ENCODE measurements around the gene YWHAB. TPM values are rescaled to one million over a fixed set of nuclear protein-coding genes. Genes with fewer than 3 reads are reported as not detected.

The YWHAB gene
- total RNA-seq, 1 experiment from 2014 or later, result 118 TPM

GRCh38 chr20:44930517-44931168 lies 45.1 kb downstream of the YWHAB start:
- H3K9me2 ChIP-seq (replicated peaks; ENCODE audit: low read length), result no peaks in the 10 kb centered on the region
- H3K36me3 ChIP-seq (ENCODE audit: low read depth, low read length), result peaks cover 20% of the 10 kb centered on the region
- no peak overlapping the region for H3K9ac ChIP-seq (ENCODE audit: low read length)
- no peak overlapping the region for H3K4me3 ChIP-seq (ENCODE audit: low read length)
- BruUV-seq (replicated peaks), result no TSS peak
- TF ChIP-seq EZH2phosphoT487 (IDR thresholded peaks at IDR 0.05; ENCODE audit: borderline replicate concordance, low read length) (no peak), EZH2 (IDR thresholded peaks at IDR 0.05; ENCODE audit: low read length, unreplicated experiment) (no peak), CTCF (conservative IDR thresholded peaks at IDR 0.05; ENCODE audit: low read depth, low read length) (no peak)
- H3K27me3 ChIP-seq (ENCODE audit: low read length), result no peaks in the 10 kb centered on the region
- no peak overlapping the region for H3K4me2 ChIP-seq (ENCODE audit: low read length)
- DNase-seq (no peak), ATAC-seq (no peak)
- H3K4me1 ChIP-seq (ENCODE audit: insufficient read depth, low read length), result no peaks in the 10 kb centered on the region
- H3K79me2 ChIP-seq (ENCODE audit: low read length), result no peaks in the 10 kb centered on the region
- CTCF ChIA-PET, result no interaction called here
- H3K27ac ChIP-seq (ENCODE audit: low read length), result no peak overlapping the region
- no peaks in the 10 kb centered on the region for H3K9me3 ChIP-seq (ENCODE audit: low read length)
- intact Hi-C loops (cut with micrococcal nuclease), result no loop called here
- H4K20me1 ChIP-seq (ENCODE audit: low read length), result no peaks in the 10 kb centered on the region
- POLR2A ChIA-PET (ENCODE audit: unreplicated experiment), result no interaction called here
- no peak overlapping the region for H2AFZ ChIP-seq (ENCODE audit: low read length)
- H3F3A ChIP-seq (ENCODE audit: low read length, unreplicated experiment), result no peaks in the 10 kb centered on the region

GRCh38 chr20:44931911-44932310 lies 46.4 kb downstream of the YWHAB start:
- Histone ChIP-seq H3K9me3 (ENCODE audit: low read length) (no peaks in the 10 kb centered on the region), H3K4me2 (ENCODE audit: low read length) (no peak overlapping the region), H4K20me1 (ENCODE audit: low read length) (no peaks in the 10 kb centered on the region), H3K79me2 (ENCODE audit: low read length) (no peaks in the 10 kb centered on the region), H3K36me3 (ENCODE audit: low read depth, low read length) (peaks cover 20% of the 10 kb centered on the region), H3K27ac (ENCODE audit: low read length) (no peak overlapping the region), H2AFZ (ENCODE audit: low read length) (no peak overlapping the region), H3K9ac (ENCODE audit: low read length) (no peak overlapping the region), H3K9me2 (replicated peaks; ENCODE audit: low read length) (no peaks in the 10 kb centered on the region), H3K4me3 (ENCODE audit: low read length) (no peak overlapping the region), H3K4me1 (ENCODE audit: insufficient read depth, low read length) (no peaks in the 10 kb centered on the region), H3F3A (ENCODE audit: low read length, unreplicated experiment) (no peaks in the 10 kb centered on the region), H3K27me3 (ENCODE audit: low read length) (no peaks in the 10 kb centered on the region)
- no peak for DNase-seq
- ChIA-PET POLR2A (ENCODE audit: unreplicated experiment) (interaction anchor here (0.7 kb wide), 1 partner anchor 487 kb away, joined by 4 read pairs; no protein-coding TSS in a partner anchor), CTCF (no interaction called here)
- ATAC-seq, result no peak
- intact Hi-C loops (cut with micrococcal nuclease), result no loop called here
- TSS peak; percentile 52 for BruUV-seq (replicated peaks)
- TF ChIP-seq EZH2phosphoT487 (IDR thresholded peaks at IDR 0.05; ENCODE audit: borderline replicate concordance, low read length), result no peak
- TF ChIP-seq CTCF (conservative IDR thresholded peaks at IDR 0.05; ENCODE audit: low read depth, low read length), result no peak
- no peak for TF ChIP-seq EZH2 (IDR thresholded peaks at IDR 0.05; ENCODE audit: low read length, unreplicated experiment)

- H3K9me3 ChIP-seq (ENCODE audit: low read length), result no peaks in the 10 kb centered on the region
- no peaks in the 10 kb centered on the region for H3K4me1 ChIP-seq (ENCODE audit: insufficient read depth, low read length)
- H3K27ac ChIP-seq (ENCODE audit: low read length), result no peak overlapping the region
- no peaks in the 10 kb centered on the region for H3K9me2 ChIP-seq (replicated peaks; ENCODE audit: low read length)
- no peak overlapping the region for H2AFZ ChIP-seq (ENCODE audit: low read length)
- no peaks in the 10 kb centered on the region for H3F3A ChIP-seq (ENCODE audit: low read length, unreplicated experiment)
- H4K20me1 ChIP-seq (ENCODE audit: low read length), result no peaks in the 10 kb centered on the region
- H3K9ac ChIP-seq (ENCODE audit: low read length), result no peak overlapping the region
- no peak for TF ChIP-seq EZH2 (IDR thresholded peaks at IDR 0.05; ENCODE audit: low read length, unreplicated experiment)
- TF ChIP-seq CTCF (conservative IDR thresholded peaks at IDR 0.05; ENCODE audit: low read depth, low read length), result no peak
- no peak for TF ChIP-seq EZH2phosphoT487 (IDR thresholded peaks at IDR 0.05; ENCODE audit: borderline replicate concordance, low read length)
- H3K36me3 ChIP-seq (ENCODE audit: low read depth, low read length), result peaks cover 23% of the 10 kb centered on the region
- H3K79me2 ChIP-seq (ENCODE audit: low read length), result no peaks in the 10 kb centered on the region
- intact Hi-C loops (cut with micrococcal nuclease), result no loop called here
- no peaks in the 10 kb centered on the region for H3K27me3 ChIP-seq (ENCODE audit: low read length)
- CTCF ChIA-PET, result no interaction called here
- no peak overlapping the region for H3K4me3 ChIP-seq (ENCODE audit: low read length)
- BruUV-seq (replicated peaks), result no TSS peak
- POLR2A ChIA-PET (ENCODE audit: unreplicated experiment), result no interaction called here
- DNase-seq (no peak), ATAC-seq (no peak)
- no peak overlapping the region for H3K4me2 ChIP-seq (ENCODE audit: low read length)
These were observed 47.4 kb downstream of the YWHAB start for GRCh38 chr20:44932916-44933315.
